Stimulated activated CD4-positive, alpha-beta T cell treated with anti-CD3 and anti-CD28 coated beads, Interleukin-4, amount 100 ng/mL, for 48 hours (primary cell): ENCODE results near the gene POLR2E.
"Not testable (repeated sequence)": the region's sequence is repeated elsewhere in the genome, so short reads cannot be mapped to it uniquely, and the experiment has no call there.

Experiments used
- DNase-seq, 2 donors: peaks; one replicate each; pipeline ENCODE4 v3.0.0-alpha.2; 2020; ENCODE audit warnings: low read depth in 2 of 2

Gene POLR2E

DNA sequence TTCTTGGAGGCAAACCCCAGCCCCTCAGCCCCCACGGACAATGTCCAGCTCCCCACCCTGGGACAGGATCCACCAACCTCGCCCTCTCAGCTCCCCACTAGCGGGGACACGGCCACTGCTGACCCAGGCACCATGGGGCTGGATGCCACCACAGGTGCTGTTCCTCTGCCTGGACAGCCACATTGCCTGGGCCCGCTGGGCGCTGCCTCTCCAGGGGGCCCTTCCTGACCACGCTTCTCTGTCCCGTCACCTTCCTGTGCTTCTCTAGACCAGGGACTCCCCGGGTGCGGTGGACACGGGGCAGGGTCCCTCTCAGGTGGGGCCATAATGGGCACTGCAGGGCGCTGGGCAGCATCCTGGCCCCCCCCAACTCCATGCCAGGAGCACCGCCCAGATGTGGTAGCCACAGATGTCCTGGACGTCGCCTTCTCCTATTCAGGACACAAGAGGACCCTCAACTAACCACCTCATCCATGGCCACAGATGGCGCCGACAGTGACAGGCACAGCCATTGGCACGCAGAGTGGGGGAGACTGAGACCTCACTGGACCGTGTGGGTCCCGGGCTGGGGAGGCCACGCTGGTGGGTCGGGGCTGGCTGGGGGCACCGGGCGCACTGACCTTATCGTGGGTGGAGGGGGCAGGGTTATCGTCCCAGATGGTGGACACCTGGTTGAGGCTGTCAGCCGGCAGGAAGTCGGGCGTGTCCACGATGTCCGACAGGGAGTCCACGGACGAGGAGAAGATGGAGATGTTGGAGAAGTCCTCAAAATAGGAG is 32.0 kb upstream of the POLR2E start:
- no peak for DNase-seq

DNA sequence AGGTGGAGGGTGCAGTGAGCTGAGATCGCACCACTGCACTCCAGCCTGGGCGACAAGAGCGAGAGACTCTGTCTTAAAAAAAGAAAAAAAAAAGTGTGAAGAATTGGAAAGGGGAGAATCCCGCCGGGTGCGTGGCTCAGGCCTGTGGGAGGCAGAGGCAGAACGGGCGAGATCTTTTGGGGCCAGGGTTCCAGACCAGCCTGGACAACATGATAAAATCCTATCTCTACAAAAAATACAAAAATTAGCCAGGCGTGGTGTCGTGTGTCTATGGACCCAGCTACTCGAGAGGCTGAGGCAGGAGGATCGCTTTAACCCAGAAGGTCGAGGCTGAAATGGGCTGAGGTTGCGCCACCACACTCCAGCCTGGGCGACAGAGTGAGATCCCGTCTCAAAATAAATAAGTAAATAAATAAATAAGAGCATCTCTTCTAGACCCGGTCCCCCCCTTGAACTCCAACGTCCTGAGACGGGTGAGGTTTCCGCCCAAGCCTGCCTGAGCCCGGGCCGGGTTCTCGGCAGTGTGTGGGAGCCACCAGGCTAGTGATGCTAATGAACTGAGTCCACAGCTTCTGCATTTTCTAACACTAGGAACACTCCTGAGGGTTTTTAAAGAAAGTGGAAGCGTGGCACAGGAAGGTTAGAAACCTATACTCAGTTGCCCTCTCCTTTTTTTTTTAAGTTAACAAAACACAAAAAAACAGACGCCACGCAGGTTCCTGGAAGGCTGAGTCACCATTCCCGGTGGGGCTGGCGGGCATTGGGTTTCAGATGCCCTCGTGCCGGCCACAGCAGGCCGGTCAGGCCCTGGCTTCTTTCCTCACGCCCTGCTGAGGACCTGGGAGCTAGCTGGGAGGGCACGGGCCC is 30.7 kb upstream of the POLR2E start:
- DNase-seq: no peak

DNA sequence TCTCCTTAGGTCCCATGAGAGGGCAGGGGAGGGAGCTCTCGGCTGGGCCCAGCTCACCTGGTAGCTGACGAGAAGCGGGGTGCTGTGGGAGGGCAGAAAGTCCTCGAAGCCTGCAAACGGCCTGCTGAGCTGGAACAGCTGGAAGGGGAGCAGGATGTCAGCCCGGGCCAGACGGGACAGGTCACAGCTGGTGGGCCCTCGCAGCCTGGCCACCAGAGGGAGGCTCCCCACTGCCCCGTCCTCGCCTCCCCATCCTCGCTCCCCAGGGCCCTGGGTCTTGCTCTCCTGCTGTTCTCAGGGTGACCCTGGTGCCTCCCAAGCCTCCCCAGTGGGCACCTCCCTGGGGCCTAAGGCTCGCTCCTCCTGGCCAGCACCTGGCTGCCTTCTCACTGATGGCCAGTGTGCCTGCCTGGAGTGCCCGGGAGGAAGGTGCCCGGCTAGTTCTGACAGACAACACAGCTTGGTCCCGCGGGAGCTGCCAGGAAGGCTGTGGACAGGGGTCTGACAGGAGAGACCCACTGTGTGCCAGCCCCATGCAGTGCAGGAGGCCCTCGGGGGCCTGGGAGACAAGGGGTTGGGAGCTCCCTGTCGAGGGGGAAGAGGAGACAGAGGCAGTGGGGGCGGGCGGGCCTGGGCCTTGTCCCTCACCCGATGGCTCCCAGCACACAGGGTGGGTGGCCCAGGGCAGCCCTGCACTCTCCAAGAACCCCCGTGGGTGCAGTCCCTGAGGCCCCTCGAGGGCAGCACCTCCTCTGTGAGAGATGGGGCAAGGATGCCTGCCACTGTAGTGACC is 28.9 kb upstream of the POLR2E start:
- DNase-seq: no peak

DNA sequence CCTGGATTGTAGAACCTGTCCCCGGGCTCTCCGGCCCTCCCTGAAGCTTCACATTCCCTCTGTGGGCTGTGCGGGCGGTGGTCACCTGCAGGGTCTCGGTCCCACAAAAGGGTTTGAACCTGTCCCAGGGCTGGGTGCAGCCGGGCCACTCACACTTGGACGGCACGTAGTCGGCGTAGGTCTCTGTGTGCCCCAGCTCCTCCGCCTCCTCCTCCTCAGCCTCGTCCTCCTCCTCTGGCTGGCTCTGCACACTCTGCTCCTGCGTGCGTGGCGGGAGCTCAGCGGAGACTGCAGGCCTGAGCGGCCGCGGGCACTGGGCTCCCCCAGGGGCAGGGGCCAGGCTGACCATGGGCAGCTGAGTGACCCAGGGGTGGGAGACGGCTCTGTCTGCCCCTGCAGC is 28.2 kb upstream of the POLR2E start:
- DNase-seq: no peak

DNA sequence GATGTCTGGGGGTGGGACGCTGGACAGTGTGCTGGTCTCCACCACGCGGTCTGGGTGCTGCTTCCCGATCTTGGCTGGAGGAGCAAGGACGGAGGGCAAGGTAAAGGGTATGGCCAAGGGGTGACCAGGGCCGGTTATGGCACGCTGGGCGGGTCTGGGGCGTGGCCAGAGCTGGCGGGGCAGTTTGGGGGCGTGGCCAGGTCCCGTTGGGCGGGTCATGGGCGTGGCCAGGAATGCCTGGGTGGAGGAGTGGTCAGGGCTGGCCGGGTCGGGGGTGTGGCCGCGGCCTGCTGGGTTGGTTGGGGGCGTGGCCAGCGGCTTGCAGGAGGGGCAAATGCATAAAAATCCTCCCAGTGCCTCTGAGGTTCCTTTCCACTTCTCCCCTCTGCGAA is 27.8 kb upstream of the POLR2E start:
- peak; percentile 75 for DNase-seq

DNA sequence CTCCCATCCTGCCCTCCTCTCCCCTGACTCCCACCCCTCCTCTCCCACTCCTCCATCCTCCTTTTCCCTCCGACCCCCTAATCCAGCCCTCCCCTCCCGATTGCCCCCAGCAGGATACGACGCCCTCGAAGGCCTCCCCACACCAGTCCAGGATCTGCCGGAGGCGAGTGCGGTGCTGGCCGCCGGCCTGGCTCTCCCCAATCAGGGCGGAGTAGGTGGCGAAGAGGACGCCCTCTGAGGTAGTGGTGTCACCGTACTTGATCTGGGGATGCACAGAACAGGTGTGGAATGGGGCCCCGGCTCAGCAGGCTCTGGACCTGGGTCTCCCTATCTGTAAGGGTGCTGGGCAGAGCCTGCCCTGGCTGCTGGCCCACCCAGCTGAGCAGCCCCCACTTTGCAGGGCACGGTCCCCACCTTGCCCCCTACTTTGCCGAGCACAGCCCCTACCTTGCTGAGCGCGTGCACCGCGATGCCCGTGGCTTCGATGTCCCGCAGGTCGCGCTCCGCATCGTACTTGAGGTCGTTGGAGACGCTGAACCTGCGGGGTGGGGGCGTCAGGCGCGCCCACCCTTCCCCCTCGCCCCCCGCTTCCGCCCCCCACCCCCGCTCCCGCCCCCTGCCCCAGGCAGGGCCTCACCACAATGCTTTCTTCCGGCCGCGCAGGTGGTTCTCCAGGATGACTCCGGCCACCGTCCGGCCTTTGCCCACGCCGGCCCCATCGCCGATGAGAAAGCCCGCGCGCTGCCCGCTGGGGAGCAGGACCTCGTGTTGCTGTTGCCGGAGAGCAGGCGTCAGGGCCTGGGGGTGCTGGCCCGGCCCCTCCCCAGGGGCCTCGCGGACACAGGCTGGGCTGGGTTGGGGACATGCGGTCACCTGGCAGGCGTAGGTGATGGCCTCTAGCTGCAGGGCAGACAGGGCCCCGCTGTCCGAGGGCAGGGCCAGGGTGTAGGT is 27.1 kb upstream of the POLR2E start:
- no peak for DNase-seq

DNA sequence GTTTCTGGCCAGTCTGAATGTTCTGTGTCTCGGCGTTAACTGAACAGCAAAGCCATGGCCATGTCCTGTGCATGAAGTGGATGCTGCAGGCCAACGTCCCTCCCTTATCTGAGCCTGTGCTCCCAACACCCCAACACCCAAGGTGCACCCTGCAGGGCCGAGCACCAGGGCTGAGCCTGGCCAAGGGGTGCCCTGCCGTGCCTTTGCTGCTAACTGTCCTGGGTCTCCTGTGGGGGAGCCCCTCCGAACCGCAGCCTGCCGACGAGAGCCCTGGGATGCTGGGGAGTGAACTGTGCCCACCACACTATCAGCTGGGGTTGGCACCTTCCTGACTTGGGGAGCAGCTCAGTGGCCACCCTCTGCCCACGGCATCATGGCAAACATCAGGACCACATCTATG is 26.2 kb upstream of the POLR2E start:
- no peak for DNase-seq

DNA sequence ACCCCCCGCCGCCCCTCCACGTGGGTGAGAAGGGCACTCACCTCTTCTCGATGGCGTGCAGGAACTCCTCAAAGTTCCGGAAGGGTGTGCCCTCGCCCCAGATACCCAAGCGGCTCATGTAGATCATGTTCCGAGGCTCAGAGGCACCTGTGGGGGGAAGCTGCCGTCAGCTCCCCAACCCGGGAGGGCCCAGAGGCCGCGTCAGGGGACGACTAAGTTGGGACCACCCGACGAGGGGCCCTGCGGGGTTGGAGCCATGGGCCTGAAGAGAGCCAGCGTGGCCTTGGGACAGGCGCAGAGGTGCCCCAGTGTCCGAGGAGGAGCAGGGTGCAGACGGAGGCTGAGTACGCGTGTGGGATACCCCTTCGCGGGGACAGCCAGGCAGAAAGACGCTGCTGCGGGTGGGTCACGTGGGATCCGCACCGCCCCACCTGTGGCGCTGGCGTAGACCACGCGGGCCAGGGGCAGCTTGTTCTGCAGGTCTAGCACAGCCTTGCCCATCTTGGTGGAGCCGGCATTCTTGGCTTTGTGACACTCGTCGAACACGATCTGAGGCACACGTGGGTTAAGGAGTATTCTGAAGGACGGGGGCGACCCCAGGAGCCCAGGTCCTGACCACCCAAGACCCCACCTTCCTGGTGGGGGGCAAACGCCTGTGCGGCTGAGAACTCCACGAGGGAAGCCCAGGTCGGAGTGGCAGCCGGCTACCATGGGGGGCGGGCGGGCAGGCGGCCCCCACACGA is 24.5 kb upstream of the POLR2E start:
- no peak for DNase-seq

DNA sequence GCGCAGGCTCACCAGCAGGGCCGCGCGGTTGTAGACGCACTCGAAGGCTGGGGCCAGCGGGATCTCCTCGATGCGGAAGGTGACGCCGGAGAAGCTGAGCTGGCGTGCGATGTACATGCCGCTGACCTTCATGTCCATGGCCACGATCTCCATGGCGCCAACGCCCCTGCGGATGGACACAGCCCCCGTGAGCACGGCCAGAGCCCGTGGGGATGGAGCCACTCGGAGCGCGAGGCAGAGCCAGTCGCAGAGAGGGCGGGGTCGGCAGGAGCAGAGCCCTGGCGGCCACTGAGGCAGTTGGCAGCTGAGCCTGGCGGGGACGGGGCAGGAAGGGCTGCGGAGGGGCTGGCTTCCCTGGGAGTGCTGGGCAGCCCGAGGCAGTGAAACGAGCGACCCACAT is 23.8 kb upstream of the POLR2E start:
- no peak for DNase-seq

DNA sequence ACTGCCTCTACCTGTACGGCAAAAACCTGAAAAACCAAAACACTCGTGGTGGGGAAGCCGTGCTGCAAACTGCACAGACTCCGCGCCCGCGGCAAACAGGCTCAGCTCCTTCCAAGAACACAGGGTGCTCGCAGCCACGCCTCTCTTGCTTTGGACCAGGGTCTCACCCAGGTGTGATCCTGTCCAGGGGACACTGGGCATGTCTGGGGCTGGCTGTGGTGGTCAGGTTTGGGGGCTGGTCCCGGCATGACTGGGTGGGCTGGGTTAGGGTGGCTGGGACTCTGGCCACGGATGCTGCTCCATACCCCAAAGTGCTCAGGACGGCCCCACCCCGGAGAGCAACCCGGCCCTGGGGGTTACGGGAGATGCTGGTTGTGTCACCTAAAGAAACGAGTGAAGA is 22.5 kb upstream of the POLR2E start:
- no peak for DNase-seq

DNA sequence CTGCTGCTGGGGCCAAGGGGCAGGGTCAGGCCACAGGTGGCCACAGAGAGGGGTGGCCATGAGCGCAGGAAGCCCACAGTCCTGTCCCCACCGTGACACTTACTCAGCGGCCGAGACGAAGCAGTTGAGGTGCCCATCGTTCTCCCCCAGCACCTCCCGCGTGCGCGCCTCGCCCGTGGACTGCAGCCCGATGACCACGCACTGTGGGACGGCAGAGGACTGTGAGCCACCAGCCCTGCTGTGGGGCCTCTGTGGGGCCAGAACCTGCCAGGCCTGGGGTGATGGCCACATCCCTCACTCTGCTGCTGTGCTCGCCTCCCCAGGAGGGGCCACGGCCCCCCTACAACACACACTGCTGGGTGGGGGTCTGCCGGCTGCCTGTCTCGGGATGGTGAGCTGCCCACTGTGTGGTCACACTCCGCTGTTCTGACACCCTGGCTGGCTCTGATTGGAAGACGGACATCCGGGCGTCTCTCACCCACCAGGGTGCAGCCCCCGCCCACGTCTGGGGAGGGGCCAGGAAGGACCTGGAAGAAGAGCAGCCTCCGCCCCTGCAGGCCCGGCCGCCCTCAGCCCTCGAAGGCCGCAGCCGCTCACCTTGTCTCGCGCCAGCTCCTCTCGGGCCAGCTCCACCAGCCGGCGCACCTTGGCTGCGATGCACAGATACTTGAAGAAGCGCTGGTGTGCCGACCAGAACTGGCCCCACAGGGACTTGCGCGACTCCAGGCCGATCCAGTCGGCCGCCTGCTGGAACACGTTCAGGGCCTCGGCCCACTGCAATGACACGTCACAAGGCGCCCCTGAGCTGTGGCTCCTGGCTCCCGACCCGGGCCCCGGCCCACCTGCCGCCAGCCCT is 21.8 kb upstream of the POLR2E start:
- DNase-seq: no peak

DNA sequence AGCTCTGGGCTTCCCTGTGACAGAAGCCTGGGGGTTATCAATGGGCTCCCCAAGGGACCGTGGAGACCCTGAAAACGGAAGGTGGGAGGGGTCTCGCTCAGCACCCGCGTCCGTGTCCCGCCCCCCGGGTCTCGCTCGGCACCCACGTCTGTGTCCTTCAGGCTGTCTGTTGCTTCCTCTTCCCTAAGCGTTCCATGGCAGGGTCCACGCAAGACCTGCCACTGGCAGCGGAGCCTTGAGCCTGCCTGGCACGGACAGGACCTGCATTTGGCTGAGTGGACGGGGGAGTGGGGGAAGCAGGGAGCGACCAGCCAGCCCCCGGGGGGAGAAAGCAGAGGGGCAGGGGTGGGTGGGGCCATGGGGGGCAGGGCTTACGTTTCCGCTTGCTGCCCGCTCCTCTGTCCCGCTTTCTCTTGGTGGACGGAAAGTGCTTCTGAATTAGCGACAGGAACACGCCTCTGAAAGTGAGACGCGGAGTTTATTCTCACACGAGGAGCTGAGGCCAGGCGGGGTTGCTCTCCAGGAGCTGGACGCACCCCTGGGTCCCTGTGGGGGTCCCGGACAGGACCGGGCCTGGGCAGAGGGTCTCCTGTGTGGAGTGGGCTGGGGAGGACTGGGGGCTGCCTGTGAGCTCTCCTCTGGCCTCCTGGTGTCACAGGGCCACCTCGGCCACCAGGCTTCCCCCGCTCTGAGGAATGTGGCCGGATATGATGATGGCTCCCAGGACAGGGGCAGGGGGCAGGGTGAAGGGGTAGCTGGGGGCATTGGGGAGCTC is 20.7 kb upstream of the POLR2E start:
- no peak for DNase-seq

DNA sequence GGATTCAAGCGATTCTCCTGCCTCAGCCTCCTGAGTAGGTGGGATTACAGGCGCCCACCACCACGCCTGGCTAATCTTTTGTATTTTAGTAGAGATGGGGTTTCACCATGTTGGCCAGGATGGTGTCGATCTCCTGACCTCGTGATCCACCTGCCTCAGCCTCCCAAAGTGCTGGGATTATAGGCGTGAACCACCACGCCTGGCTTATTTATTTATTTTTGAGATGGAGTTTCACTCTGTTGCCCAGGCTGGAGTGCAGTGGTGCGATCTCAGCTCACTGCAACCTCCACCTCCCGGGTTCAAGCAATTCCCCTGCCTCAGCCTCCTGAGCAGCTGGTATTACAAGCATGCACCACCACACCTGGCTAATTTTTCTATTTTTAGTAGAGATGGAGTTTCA is 19.6 kb upstream of the POLR2E start:
- not testable (repeated sequence) for DNase-seq

DNA sequence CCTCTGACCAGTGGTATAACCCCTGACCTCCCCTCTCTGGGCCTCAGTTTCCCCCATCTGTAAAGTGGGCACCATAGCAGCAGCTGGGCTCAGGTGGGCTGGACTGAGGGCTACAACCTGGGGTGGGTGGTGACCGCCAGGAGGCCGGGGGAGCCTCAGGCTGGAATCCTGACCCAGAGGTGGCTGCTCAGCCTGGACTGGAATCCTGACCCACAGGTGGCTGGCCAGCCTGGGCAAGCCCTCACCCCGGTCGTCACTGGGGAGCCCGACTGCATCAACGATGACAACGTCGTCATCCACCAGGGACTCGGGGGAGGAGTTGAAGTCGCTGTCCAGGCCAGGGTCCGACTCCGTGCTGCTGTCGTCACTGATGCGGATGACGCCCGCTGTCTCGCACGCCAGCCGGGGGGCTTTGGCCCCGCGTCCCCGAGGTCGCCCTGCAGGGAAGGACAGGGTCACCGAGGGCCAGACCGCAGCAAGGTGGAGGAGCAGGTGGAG is 18.9 kb upstream of the POLR2E start:
- DNase-seq: no peak

DNA sequence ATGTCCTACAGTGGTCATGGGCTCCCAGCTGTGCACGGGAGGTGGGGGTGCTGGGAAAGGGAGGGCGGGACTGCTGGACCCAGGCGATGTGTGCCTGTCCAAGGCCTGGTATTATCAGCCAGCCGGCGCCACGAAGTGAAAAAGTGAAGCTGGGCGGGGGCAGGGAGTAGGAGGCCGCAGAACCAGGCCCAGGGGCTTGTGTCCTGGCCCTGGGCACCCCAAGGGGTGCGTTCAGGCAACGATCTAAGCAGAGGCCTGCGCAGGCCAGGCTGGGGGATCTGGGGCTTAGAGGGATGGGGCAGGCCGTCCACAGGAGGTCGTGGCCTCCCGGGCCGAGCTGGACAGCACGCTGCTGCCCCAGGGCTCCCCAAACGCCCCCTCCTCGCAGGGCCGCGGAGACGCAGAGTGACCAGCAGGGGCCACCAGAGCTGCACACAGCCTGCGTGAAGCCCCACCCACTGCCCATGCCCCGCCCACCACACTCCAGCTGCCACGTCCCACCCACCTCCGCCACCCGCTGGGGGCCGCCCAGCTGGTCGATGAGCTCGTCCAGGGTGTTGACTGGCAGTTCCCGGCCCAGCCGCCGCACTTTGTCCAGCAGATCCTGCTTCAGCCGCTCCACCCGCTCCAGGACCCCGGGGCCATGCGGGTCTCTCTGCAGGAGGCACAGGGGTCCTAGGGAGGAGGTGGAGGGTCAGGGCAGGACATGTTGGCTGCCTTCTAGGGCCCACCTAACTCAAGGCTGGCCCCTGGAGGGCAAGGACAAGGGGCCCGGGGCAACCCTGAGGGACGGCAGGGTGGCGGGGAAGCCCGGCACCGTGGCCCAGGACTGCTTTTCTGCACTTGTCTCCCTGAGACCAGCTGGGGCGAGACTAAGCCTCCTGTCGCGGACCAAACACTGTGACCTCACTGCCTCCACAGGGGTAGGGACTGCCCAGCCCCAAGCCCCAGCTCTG is 18.1 kb upstream of the POLR2E start:
- DNase-seq: peak; percentile 82 to 86

DNA sequence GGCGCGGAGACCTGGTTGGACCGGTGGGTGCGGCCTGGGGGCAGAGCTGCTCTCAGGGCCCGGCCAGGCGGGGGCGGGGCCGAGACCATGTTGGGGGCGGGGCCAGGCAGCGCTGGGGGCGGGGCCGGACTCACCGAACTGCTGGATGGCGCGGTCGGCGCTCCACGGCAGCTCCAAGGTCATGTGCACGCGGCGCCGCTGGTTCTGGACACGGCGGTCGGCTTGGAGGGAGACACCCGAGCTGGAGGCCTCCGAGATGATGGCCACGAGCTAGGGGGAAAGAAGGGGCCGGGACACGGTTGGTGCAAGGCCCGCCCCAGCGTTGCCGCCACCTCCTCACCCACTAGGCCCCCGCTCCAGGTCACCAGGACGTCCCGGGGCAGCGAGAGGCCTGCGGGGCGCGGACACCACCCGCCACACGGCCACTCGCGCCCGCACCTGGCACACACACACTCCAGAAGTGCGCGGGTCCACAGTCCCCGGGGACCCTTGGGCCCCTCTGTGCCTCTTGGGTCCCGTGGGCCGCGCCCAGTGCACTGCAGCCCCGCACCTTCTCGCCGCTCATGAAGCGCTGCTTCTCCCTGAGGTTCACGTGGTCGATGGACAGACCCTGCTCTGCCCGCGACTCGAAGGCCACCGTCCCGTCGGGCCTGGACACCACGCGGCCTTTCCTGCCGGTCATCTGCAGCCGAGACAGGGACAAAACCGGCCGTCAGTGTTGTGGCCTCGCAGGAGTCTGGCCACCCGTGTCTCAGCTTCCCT is 17.3 kb upstream of the POLR2E start:
- DNase-seq: no peak
